ENCODE data around the gene ACTL6A.

The ACTL6A gene

GRCh38 chr3:179591313-179591712, 28.6 kb downstream of the ACTL6A start:
- DNase-seq, result no peak

- no peak for DNase-seq
These were observed 36.8 kb downstream of the ACTL6A start for GRCh38 chr3:179599531-179599930.

- DNase-seq, result no peak
These were observed 40.6 kb downstream of the ACTL6A start for GRCh38 chr3:179603321-179603720.

- no peak for DNase-seq
These were observed 41.1 kb downstream of the ACTL6A start for GRCh38 chr3:179603831-179604230.

GRCh38 chr3:179604321-179605078, 41.8 kb downstream of the ACTL6A start, which contains the start of the genes MRPL47 and NDUFB5:
MRPL47 (minus strand) TSS chr3:179604638; CDS start chr3:179604624, 14 bp downstream.
NDUFB5 (plus strand) TSS chr3:179604794; CDS start chr3:179604816, 22 bp downstream.
- peak; percentile 61 for DNase-seq

- no peak for DNase-seq
These were observed 43.9 kb downstream of the ACTL6A start for GRCh38 chr3:179606534-179607085.

GRCh38 chr3:179608931-179609720, 46.4 kb downstream of the ACTL6A start:
- no peak for DNase-seq

- DNase-seq, result no peak
These were observed 47.3 kb downstream of the ACTL6A start for GRCh38 chr3:179610066-179610465.

- no peak for DNase-seq
These were observed 51.1 kb downstream of the ACTL6A start for GRCh38 chr3:179613807-179614206.

- DNase-seq, result no peak
These were observed 52.9 kb downstream of the ACTL6A start for GRCh38 chr3:179615458-179616173.

- no peak for DNase-seq
These were observed 59.3 kb downstream of the ACTL6A start for GRCh38 chr3:179622023-179622422.

GRCh38 chr3:179624451-179624850, 61.7 kb downstream of the ACTL6A start:
- no peak for DNase-seq

- no peak for DNase-seq
These were observed 68.2 kb downstream of the ACTL6A start for GRCh38 chr3:179630753-179631451.

Data from activated gamma-delta T cell (primary cell).